BLaER1 treated with 17β-estradiol and CSF1 and Interleukin-3, amounts not matched to agents 10 nM and 100 nM (cell line): ENCODE data around the gene ARL14EPL.

Experiments
- H3K27ac ChIP-seq, 11 experiments: shearing (Covaris generic); formaldehyde crosslinking; 2 replicates each; pipeline ENCODE4 v1.8.1; 2022
- H3K27me3 ChIP-seq, 11 experiments: shearing (Covaris generic); formaldehyde crosslinking; 2 replicates each; pipeline ENCODE4 v1.8.1; 2022
- H3K36me3 ChIP-seq, 11 experiments: shearing (Covaris generic); formaldehyde crosslinking; 2 replicates each; pipeline ENCODE4 v1.8.1; 2022
- H3K4me1 ChIP-seq, 10 experiments: shearing (Covaris generic); formaldehyde crosslinking; 2 replicates each; pipeline ENCODE4 v1.8.1; 2022
- H3K4me2 ChIP-seq, 11 experiments: shearing (Covaris generic); formaldehyde crosslinking; 2 replicates each; pipeline ENCODE4 v1.8.1; 2022
- H3K4me3 ChIP-seq, 10 experiments: shearing (Covaris generic); formaldehyde crosslinking; 2 replicates each; pipeline ENCODE4 v1.8.1; 2022
- H3K9ac ChIP-seq, 11 experiments: shearing (Covaris generic); formaldehyde crosslinking; 2 replicates each; pipeline ENCODE4 v1.8.1; 2022
- H3K9me3 ChIP-seq, 11 experiments: shearing (Covaris generic); formaldehyde crosslinking; replicated peaks in 1 of 11; 2 replicates each; pipeline ENCODE4 v1.8.1; 2022
- H4K20me1 ChIP-seq, 11 experiments: shearing (Covaris generic); formaldehyde crosslinking; 2 replicates each; pipeline ENCODE4 v1.8.1; 2022
- Cebpa-rat ChIP-seq, 11 experiments: shearing (Covaris generic); IDR thresholded peaks; 2 replicates each; pipeline ENCODE4 v1.8.1; 2022

Gene ARL14EPL

DNA sequence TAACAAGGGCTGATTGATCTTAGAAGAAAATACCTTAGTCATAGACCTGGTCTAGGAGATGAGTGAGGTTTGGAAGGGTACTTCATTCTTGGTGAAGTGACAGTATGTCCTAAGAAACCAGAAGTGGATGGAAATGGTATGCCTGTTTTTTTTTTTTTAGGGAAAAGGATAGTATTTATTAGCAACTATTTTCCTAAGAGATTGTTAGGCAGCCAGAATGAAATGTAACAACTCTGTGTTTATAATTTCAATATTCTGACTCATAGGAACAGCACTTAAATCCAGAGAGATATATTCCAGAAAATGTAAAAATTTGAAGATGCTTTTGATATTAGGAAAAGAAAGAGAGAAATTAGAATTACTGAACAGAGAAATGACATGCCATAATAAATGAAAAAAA lies 21.2 kb upstream of the ARL14EPL start:
- H3K9me3 ChIP-seq = no peaks in the 10 kb centered on the region
- TF ChIP-seq Cebpa-rat (IDR thresholded peaks at IDR 0.05) = no peak
- no peak overlapping the region for H3K9ac ChIP-seq
- no peaks in the 10 kb centered on the region for H3K36me3 ChIP-seq
- no peak overlapping the region for H3K27ac ChIP-seq
- H3K4me1 ChIP-seq = no peaks in the 10 kb centered on the region
- H3K27me3 ChIP-seq = no peaks in the 10 kb centered on the region
- H3K4me2 ChIP-seq = no peak overlapping the region
- no peaks in the 10 kb centered on the region for H4K20me1 ChIP-seq
- H3K4me3 ChIP-seq = no peak overlapping the region

DNA sequence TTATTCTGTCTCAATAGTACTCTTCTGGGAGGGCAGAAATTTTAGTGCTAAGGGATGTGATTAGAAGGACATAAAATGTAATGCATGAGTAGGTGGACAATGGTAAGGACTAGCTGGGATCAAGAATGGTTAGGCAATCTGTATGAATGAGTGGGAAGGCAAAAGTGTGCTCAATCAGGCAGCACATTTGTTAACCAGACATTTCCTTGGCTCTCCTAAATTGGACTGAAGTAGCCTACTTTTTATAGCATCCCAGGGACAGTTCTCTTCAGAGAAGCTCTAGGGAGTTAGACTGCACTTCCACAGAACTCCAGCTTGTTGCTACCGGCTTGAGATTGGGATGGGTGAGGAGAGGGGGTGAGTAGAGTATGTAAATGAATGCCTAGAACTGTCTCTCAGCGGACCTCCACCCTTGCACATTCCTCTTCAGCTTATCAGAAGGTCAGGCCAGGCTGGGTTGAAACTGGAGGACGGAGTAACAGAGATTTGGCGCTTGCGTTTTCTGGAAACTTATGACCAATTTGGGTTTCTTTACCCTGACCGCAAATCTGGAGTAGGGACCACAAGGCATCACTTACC lies 19.0 kb upstream of the ARL14EPL start:
- Histone ChIP-seq H3K27me3 (no peaks in the 10 kb centered on the region), H3K4me1 (no peaks in the 10 kb centered on the region), H3K9me3 (no peaks in the 10 kb centered on the region), H3K4me2 (no peak overlapping the region), H3K4me3 (no peak overlapping the region), H4K20me1 (no peaks in the 10 kb centered on the region), H3K9ac (no peak overlapping the region), H3K27ac (no peak overlapping the region), H3K36me3 (no peaks in the 10 kb centered on the region)
- no peak for TF ChIP-seq Cebpa-rat (IDR thresholded peaks at IDR 0.05)

DNA sequence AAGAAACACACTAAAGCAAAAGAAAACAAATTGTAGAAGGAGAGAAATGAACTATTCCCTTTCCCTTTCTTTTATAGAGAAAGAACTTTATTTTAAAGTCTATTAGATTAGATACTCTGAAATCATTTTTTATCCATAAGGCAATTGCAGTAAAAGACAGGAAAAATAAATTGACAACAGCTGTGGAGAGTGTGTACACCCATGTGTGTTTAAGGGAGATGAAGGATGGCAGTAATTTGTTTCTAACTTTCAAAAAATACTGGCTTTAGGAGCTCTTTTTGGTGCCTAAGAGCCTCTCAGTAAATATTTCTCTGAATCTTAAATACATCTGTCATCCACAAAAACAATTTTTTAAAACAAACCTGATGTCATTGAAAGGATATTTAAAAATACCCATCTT lies 18.3 kb upstream of the ARL14EPL start:
- no peak overlapping the region for H3K9ac ChIP-seq
- H3K4me3 ChIP-seq = no peak overlapping the region
- H4K20me1 ChIP-seq = no peaks in the 10 kb centered on the region
- no peaks in the 10 kb centered on the region for H3K9me3 ChIP-seq
- H3K27ac ChIP-seq = no peak overlapping the region
- H3K4me1 ChIP-seq = no peaks in the 10 kb centered on the region
- no peak for TF ChIP-seq Cebpa-rat (IDR thresholded peaks at IDR 0.05)
- H3K4me2 ChIP-seq = no peak overlapping the region
- no peaks in the 10 kb centered on the region for H3K36me3 ChIP-seq
- H3K27me3 ChIP-seq = no peaks in the 10 kb centered on the region

DNA sequence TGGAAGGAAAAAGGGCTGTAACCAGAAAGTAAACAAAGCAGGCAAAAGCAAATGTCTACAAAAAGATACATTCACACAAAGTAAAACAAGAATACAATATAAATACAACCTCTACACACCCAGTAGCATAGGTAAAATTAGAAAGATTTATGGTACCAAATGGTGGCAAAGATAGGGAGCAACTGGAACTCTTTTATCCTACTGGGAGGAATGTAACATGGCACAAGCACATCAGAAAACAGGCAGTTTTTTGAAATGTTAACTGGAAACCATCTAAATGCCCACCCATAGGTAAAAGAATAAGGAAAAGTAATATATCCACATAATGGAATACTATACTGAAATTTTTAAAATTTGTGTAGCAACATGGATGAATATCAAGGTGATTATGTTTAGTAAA lies 8.7 kb upstream of the ARL14EPL start:
- no peak overlapping the region for H3K9ac ChIP-seq
- no peak overlapping the region for H3K27ac ChIP-seq
- no peak overlapping the region for H3K4me3 ChIP-seq
- H4K20me1 ChIP-seq = no peaks in the 10 kb centered on the region
- no peaks in the 10 kb centered on the region for H3K4me1 ChIP-seq
- H3K4me2 ChIP-seq = no peak overlapping the region
- no peaks in the 10 kb centered on the region for H3K9me3 ChIP-seq
- H3K36me3 ChIP-seq = no peaks in the 10 kb centered on the region
- no peaks in the 10 kb centered on the region for H3K27me3 ChIP-seq
- no peak for TF ChIP-seq Cebpa-rat (IDR thresholded peaks at IDR 0.05)

DNA sequence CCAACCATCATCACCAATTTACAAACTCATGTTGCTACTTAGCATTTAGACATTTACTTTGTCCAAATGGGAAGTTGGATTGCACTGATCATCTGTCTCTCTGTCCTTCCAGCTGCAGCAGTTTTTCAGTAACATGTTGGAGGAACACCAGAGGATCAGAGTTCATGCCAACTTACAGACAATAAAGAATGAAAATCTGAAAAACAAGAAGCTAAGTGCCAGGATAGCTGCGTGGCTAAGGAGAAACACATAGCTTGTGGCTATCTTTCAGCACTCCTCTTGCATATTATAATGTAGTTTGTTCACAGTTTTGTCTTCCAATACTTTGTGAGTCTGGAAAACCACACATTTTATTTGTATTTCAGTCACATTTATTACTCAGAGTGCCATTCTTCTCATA lies 6.4 kb upstream of the ARL14EPL start:
- no peaks in the 10 kb centered on the region for H3K36me3 ChIP-seq
- H3K27ac ChIP-seq = no peak overlapping the region
- no peaks in the 10 kb centered on the region for H4K20me1 ChIP-seq
- H3K4me1 ChIP-seq = no peaks in the 10 kb centered on the region
- H3K4me2 ChIP-seq = no peak overlapping the region
- TF ChIP-seq Cebpa-rat (IDR thresholded peaks at IDR 0.05) = no peak
- no peak overlapping the region for H3K4me3 ChIP-seq
- H3K9me3 ChIP-seq = no peaks in the 10 kb centered on the region
- H3K27me3 ChIP-seq = no peaks in the 10 kb centered on the region
- H3K9ac ChIP-seq = no peak overlapping the region

DNA sequence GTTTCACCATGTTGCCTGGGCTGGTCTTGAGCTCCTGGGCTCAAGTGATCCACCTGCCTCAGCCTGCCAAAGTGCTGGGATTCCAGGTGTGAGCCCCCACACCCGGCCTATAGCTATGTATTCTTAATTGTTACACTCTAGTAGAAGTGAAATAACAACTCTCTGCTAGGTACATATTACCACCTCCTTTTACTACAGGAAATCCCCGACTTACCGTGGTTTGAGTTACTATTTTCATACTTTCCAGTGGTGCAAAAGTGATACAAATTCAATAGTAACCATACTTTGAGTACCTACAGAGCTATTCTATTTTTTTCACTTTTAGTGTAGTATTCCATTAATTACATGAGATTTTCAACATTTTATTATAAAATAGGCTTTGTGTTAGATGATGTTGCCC lies 719 bp downstream of the ARL14EPL start:
- Histone ChIP-seq H3K4me2 (no peak overlapping the region), H3K36me3 (no peaks in the 10 kb centered on the region), H3K4me1 (peaks cover 7 to 19% (median 12%) of the 10 kb centered on the region in 10 experiments), H4K20me1 (no peaks in the 10 kb centered on the region), H3K9ac (no peak overlapping the region), H3K9me3 (no peaks in the 10 kb centered on the region), H3K27me3 (no peaks in the 10 kb centered on the region), H3K4me3 (no peak overlapping the region), H3K27ac (no peak overlapping the region)
- TF ChIP-seq Cebpa-rat (IDR thresholded peaks at IDR 0.05) = no peak

DNA sequence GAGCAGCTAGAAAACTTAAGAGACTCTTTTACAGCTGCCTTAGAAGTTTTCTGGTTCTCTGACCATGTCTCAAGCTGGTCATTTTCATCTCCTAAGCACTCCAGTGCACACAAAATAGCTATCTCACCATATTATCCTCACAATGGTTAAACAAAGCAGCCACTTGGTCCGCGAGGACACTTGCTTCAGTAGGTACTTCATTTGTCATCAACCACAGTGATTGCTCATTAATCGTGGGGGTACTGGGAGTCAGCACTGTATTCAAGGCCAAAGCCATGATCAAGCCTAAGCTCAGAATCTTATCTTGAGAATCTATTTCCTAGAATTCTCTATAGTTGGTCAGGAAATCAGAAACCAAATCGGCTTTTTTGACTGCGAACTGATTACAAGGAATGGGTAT lies 2.9 kb downstream of the ARL14EPL start:
- no peak overlapping the region for H3K9ac ChIP-seq
- H3K36me3 ChIP-seq = no peaks in the 10 kb centered on the region
- no peaks in the 10 kb centered on the region for H4K20me1 ChIP-seq
- H3K4me3 ChIP-seq = no peak overlapping the region
- H3K27ac ChIP-seq = no peak overlapping the region
- H3K4me2 ChIP-seq = no peak overlapping the region
- H3K9me3 ChIP-seq = no peaks in the 10 kb centered on the region
- peaks cover 20 to 36% (median 26%) of the 10 kb centered on the region in 10 experiments for H3K4me1 ChIP-seq
- H3K27me3 ChIP-seq = no peaks in the 10 kb centered on the region
- no peak for TF ChIP-seq Cebpa-rat (IDR thresholded peaks at IDR 0.05)

DNA sequence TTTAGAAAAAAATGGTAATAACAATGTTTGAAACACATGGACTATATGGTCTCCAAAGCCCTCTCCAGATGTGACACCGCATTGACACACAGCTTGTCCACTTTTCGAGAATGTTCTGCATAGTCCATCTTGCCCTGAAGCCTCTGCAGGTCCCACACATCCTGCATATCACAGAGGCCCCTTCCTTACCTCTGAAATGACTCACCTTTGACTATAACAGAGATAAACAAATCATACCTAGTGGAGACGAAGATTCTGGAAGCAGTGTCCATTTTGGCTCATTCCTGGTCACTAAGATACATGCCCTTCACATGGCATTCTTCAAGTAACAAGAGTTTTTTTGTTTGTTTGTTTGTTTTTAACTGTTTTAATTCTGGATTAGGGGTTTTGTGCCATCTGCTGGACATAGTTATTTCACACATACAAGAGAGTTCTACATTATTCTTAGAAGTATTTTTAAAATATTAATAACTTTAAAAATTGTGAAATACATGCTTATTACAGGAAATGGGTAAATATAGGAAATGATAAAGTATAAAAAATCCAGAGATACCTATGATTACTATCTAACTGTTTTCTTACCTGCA lies 5.1 kb downstream of the ARL14EPL start:
- H3K4me1 ChIP-seq = peaks cover 16 to 33% (median 25%) of the 10 kb centered on the region in 10 experiments
- H3K4me3 ChIP-seq = no peak overlapping the region
- H3K4me2 ChIP-seq = peak overlapping the region in 8 of 11 experiments; percentile 20 to 87 (median 66); a peak in 11 of 22 replicates
- no peak for TF ChIP-seq Cebpa-rat (IDR thresholded peaks at IDR 0.05)
- H3K36me3 ChIP-seq = no peaks in the 10 kb centered on the region
- no peaks in the 10 kb centered on the region for H3K9me3 ChIP-seq
- no peak overlapping the region for H3K27ac ChIP-seq
- no peaks in the 10 kb centered on the region for H4K20me1 ChIP-seq
- H3K27me3 ChIP-seq = no peaks in the 10 kb centered on the region
- no peak overlapping the region for H3K9ac ChIP-seq

DNA sequence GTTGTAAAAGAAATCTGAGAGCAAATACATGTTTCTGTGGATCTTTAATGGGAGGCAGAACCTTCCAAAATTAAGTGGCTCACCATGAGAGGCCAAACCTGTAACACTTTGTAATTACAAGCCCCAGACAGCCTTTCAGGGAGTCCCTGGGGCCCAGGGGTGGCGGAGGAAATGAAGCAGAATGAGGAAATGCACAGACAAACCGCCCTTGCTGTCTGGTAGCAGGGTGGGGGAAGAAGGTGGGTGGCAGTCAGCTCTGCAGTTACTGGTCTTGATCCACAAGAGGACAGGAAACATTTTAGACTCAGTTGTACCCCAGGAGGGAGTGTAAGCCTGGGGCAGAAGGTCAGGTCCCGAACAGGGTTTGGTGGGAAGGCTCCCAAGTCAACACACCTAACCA lies 6.5 kb downstream of the ARL14EPL start:
- Histone ChIP-seq H3K27ac (peak overlapping the region in 9 of 11 experiments; percentile 9 to 67 (median 57); a peak in 13 of 22 replicates), H4K20me1 (no peaks in the 10 kb centered on the region), H3K4me1 (peaks cover 16 to 32% (median 25%) of the 10 kb centered on the region in 10 experiments), H3K9ac (peak overlapping the region in 4 of 11 experiments; percentile 13 to 24 (median 15); a peak in 3 of 22 replicates), H3K4me2 (peak overlapping the region; percentile 43 to 87 (median 77)), H3K27me3 (no peaks in the 10 kb centered on the region), H3K36me3 (no peaks in the 10 kb centered on the region), H3K9me3 (no peaks in the 10 kb centered on the region), H3K4me3 (no peak overlapping the region)
- no peak for TF ChIP-seq Cebpa-rat (IDR thresholded peaks at IDR 0.05)

DNA sequence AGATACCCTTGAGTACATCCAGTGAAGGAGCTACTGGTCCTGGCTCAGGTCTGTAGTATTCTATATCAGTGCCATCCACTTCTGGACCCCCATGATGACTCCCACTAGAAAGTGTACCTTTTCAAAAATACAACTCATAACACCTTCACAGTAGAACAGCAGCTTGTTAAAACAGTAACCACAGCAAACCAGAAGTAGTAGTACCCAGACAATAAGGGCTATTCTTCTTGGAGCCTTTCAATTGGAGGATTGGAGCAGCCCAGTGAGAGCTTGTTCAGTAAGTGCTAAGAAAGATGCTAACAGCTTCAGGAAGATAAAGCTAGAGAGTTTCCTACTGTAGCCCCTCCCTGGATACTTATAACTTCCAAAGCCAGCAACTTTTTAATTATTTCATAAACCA lies 10.1 kb downstream of the ARL14EPL start:
- no peak overlapping the region for H3K4me2 ChIP-seq
- no peaks in the 10 kb centered on the region for H3K27me3 ChIP-seq
- no peak for TF ChIP-seq Cebpa-rat (IDR thresholded peaks at IDR 0.05)
- no peak overlapping the region for H3K4me3 ChIP-seq
- no peak overlapping the region for H3K9ac ChIP-seq
- no peaks in the 10 kb centered on the region for H4K20me1 ChIP-seq
- no peaks in the 10 kb centered on the region for H3K9me3 ChIP-seq
- H3K36me3 ChIP-seq = no peaks in the 10 kb centered on the region
- peaks cover 16 to 23% (median 19%) of the 10 kb centered on the region in 10 experiments for H3K4me1 ChIP-seq
- no peak overlapping the region for H3K27ac ChIP-seq
